Fibroblast of villous mesenchyme (primary cell): ENCODE results near the gene METTL25. TPM values are rescaled to one million over a fixed set of nuclear protein-coding genes. Genes with fewer than 3 reads are reported as not detected.

Experiments
- DNase-seq: peaks from one replicate; pipeline ENCODE4 v3.0.0-alpha.2; 2010; ENCODE audit warnings: low read depth
- H3K4me3 ChIP-seq: 2 replicates; pipeline ENCODE4 v1.5.1; 2011; ENCODE audit warnings: low read depth, mild to moderate bottlenecking, low read length
- total RNA-seq: library from RNA; depleted of rRNA; stranded (reverse); fragments of >200 nt; gene quantifications from 2 replicates; pipeline ENCODE4 v1.2.3, GENCODE V29; 2012
- TF ChIP-seq, protein P1 (sequence below): IDR thresholded peaks from 2 replicates; pipeline ENCODE4 v1.5.1; 2012; ENCODE audit warnings: low read depth, mild to moderate bottlenecking, low read length; ENCODE audit not compliant: insufficient read depth

The METTL25 gene
- total RNA-seq, 1 donor, result 13.8 TPM

DNA sequence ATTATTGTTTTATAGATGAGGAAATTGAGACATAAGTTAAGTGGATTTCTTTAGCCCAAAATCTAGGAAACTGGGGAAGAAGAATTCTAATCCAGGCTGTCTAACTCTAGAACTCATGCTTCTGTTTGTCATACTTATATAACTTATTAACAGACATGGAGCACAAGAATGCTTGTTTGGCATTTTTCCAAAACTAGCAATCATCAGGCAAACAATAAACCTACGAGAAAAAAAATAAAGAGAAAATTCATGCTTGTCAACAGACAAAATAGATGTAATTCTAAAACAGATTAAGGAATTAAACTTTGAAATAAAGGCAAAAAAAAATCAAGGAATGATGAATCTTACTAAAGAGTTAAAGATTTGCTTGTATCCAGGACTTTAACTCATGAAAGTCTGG, 103.1 kb downstream of the METTL25 start:
- DNase-seq, result no peak
- H3K4me3 ChIP-seq, result no peak overlapping the region
- TF ChIP-seq, protein P1, sequence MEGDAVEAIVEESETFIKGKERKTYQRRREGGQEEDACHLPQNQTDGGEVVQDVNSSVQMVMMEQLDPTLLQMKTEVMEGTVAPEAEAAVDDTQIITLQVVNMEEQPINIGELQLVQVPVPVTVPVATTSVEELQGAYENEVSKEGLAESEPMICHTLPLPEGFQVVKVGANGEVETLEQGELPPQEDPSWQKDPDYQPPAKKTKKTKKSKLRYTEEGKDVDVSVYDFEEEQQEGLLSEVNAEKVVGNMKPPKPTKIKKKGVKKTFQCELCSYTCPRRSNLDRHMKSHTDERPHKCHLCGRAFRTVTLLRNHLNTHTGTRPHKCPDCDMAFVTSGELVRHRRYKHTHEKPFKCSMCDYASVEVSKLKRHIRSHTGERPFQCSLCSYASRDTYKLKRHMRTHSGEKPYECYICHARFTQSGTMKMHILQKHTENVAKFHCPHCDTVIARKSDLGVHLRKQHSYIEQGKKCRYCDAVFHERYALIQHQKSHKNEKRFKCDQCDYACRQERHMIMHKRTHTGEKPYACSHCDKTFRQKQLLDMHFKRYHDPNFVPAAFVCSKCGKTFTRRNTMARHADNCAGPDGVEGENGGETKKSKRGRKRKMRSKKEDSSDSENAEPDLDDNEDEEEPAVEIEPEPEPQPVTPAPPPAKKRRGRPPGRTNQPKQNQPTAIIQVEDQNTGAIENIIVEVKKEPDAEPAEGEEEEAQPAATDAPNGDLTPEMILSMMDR, result no peak

DNA sequence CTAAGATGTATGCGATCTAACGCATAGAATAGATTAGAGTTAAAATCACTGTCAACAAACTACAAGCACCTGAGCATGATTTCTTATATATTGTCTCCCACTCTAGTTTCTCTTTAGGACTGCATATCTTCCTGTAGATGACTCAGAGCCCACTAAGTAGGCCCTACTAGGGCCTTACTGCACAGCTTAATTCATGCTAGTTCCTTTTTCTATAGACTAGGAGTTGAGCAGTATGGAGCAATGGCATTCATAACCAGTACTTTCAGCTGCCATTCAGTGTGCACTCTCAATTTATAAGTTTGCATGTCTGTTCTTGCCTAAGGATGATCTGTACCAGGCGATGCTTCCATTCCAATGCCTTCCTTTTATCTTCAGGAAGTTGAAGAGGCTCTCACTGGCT, 103.5 kb downstream of the METTL25 start:
- TF ChIP-seq, protein P1, result no peak
- DNase-seq, result no peak
- no peak overlapping the region for H3K4me3 ChIP-seq

DNA sequence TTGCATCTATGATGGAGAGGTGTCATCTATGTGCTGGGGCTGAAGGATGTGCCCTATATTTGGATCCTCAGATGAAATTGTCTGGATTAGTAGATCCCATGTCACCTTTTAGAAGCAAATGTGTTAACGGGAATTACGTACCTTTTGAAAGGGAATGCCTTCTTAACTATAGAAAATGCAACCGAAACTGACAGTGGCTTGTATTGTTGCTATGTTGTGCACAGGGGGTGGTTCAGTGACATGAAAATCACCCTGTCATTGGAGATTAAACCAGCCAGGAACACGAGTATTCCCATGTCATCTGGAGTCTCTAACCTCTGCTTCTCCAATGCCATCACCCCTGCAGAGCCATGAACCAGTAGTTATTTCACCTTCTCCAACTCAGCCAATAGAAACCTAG, 110.2 kb downstream of the METTL25 start:
- no peak overlapping the region for H3K4me3 ChIP-seq
- no peak for DNase-seq
- TF ChIP-seq, protein P1, result no peak

DNA sequence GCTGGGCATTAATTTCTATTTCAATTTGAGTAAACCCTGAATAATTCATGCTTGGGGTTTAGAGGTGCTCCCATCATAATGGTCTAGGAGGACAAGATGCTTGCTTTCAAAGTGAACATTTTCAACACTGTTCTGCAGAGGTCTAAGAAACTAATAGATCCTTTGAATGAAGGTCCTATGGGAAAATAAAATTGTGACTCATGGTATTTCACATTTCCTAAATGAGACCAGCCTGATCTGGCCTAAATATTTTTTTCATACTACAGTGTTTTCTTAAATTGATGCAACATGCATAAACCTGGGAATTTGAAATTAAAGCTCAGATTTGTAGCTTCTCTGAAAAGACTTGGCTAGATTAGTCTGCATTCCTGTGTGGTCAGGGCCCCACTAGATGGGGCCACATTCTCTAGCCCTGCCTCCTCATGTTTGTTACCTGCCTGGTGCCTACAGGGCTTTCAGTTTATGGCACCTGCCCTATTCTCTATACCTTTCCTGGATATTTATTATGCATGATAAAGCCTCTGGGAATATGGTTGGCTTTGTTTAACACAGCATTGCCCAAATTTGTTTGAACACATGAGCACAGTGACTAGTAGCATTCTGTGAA, 112.7 kb downstream of the METTL25 start:
- no peak overlapping the region for H3K4me3 ChIP-seq
- no peak for DNase-seq
- TF ChIP-seq, protein P1, result no peak

- H3K4me3 ChIP-seq, result no peak overlapping the region
- DNase-seq, result no peak
- TF ChIP-seq, protein P1, result no peak
These were observed 114.9 kb downstream of the METTL25 start for GRCh38 chr12:82473111-82473754.

DNA sequence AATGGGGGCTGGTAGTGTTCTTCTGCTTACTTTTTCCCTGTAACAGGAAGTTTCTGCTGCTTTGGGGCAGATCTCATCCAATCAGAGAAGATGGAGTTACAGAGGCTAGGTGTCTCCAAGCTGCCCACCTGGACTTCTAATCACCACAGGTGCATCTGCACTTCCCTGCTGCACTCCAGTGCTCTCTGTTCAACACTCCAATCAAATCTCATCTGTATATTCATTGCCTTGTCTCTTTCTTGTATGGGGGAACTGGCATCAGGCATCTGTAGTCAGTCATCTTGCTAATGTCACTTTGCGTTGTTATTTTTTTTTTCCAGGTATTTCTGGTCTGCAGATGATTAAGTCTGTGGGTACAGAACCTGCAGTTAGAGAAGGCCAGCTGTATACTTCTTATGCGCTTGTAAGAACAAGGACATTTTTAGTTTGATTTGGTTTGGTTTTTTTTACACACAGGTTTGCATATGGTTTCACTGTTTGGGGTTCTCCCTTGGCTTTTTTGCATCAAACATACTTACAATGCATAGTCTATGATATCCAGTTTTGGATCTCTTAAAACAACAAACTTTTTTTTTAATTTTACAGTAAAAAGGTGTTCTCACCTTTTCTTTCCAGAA, 116.0 kb downstream of the METTL25 start:
- no peak overlapping the region for H3K4me3 ChIP-seq
- no peak for DNase-seq
- TF ChIP-seq, protein P1, result no peak
